ENCODE data around the gene LRRC10. TPM values are rescaled to one million over a fixed set of nuclear protein-coding genes. Genes with fewer than 3 reads are reported as not detected.

LRRC10 gene
- total and polyA plus RNA-seq, 10 of the 15 experiments (the other 5 are each of a cell fraction or from before 2014, with no cell fraction given): not detected

DNA sequence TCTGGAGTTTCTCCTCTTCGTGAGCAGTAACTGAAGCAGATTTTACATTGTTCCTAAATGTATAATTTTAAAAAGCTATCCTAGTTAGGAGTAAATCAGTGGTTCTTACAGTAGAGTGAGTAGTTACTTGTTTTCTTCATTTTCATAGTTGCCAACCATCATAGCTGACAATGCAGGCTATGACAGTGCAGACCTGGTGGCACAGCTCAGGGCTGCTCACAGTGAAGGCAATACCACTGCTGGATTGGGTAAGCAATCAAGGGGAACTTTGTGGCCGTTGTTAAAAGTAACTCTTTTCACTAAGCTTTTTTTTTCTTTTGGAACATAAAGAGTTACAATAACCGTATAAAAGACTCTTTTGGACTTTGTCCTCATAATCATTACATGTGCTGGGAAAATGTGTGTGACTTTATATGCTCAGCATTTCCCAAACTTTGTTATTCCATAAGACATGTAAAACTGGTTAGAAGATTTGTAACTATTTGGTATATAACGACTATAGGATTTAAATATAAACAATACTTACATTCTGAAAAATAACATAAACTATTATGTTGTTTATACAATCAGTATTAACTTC lies 12.4 kb downstream of the LRRC10 start:
- in situ Hi-C loops (cut with MboI) (no loop called here), intact Hi-C loops (cut with micrococcal nuclease; ENCODE audit: unreplicated experiment) (no loop called here)
- no peaks in the 10 kb centered on the region for H3K4me1 ChIP-seq (ENCODE audit: control insufficient read depth, insufficient read depth, low read length)
- CTCF ChIA-PET: interaction anchor here (1.0 to 1.2 kb wide), 2 partner anchors 11 to 26 kb away, joined by 3 to 4 read pairs; no protein-coding TSS in a partner anchor
- no peak overlapping the region for H2AFZ ChIP-seq (ENCODE audit: control insufficient read depth, low read depth, low read length)
- no peak overlapping the region for H3K9ac ChIP-seq (ENCODE audit: control insufficient read depth, insufficient read depth, low read length)
- FAIRE-seq (no peak), ATAC-seq (no peak), DNase-seq (ENCODE audit: low read depth, low spot score) (no peak)
- no peak overlapping the region for H3K27ac ChIP-seq (ENCODE audit: control insufficient read depth, insufficient read depth)
- H3K4me2 ChIP-seq (ENCODE audit: control insufficient read depth, insufficient read depth): no peak overlapping the region
- SMC1A ChIA-PET (ENCODE audit: uncharacterized antibody, unreplicated experiment): no interaction called here
- WGBS (ENCODE audit: insufficient coverage, insufficient replicate concordance, low lambda C conversion rate, missing lambda C conversion rate): 44% methylated on average over 4 of the region's 4 CpGs
- H3K27me3 ChIP-seq (replicated peaks in 1 of 2; ENCODE audit: control insufficient read depth in 2 of 2, insufficient read depth in 2 of 2, low read length in 1 of 2): no peaks in the 10 kb centered on the region
- POLR2A ChIA-PET: no interaction called here
- no TSS peak for BruUV-seq (replicated peaks)
- no peak overlapping the region for H3K4me3 ChIP-seq
- H4K20me1 ChIP-seq (ENCODE audit: control insufficient read depth, insufficient read depth): no peaks in the 10 kb centered on the region
- H3K79me2 ChIP-seq (ENCODE audit: control insufficient read depth, insufficient read depth, low read length): no peaks in the 10 kb centered on the region
- peaks cover 10 to 54% of the 10 kb centered on the region in 2 experiments for H3K36me3 ChIP-seq (ENCODE audit: control insufficient read depth in 2 of 2, insufficient read depth in 2 of 2, low read length in 1 of 2)
- RAD21 ChIA-PET (ENCODE audit: unreplicated experiment): no interaction called here
- no peaks in the 10 kb centered on the region for H3K9me3 ChIP-seq (replicated peaks; ENCODE audit: control insufficient read depth, insufficient read depth, low read length)
- TF ChIP-seq EED (IDR thresholded peaks at IDR 0.05; ENCODE audit: low read depth) (no peak), ZNF217 (IDR thresholded peaks at IDR 0.05) (no peak), SMARCA5 (IDR thresholded peaks at IDR 0.05) (no peak), CHD1 (IDR thresholded peaks at IDR 0.05; ENCODE audit: low read depth, low read length) (no peak), NBN (IDR thresholded peaks at IDR 0.05) (no peak), KLF5 (IDR thresholded peaks at IDR 0.05; ENCODE audit: partially characterized antibody) (no peak), FOS (IDR thresholded peaks at IDR 0.05; ENCODE audit: borderline replicate concordance, extremely low read depth, insufficient read length) (no peak), ETV6 (conservative IDR thresholded peaks at IDR 0.05 in 1 of 2, IDR thresholded peaks at IDR 0.05 in 1 of 2; ENCODE audit: borderline replicate concordance in 1 of 2, low read depth in 1 of 2) (no peak), CBX3 (IDR thresholded peaks at IDR 0.05; ENCODE audit: borderline replicate concordance, low read depth) (no peak), MTA3 (IDR thresholded peaks at IDR 0.05; ENCODE audit: borderline replicate concordance, low read length) (no peak), DPF2 (IDR thresholded peaks at IDR 0.05) (no peak), GABPA (IDR thresholded peaks at IDR 0.05; ENCODE audit: low read depth) (no peak)
- TF ChIP-seq, protein P1, sequence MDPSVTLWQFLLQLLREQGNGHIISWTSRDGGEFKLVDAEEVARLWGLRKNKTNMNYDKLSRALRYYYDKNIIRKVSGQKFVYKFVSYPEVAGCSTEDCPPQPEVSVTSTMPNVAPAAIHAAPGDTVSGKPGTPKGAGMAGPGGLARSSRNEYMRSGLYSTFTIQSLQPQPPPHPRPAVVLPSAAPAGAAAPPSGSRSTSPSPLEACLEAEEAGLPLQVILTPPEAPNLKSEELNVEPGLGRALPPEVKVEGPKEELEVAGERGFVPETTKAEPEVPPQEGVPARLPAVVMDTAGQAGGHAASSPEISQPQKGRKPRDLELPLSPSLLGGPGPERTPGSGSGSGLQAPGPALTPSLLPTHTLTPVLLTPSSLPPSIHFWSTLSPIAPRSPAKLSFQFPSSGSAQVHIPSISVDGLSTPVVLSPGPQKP (IDR thresholded peaks at IDR 0.05; ENCODE audit: low read depth, low read length): no peak
- TF ChIP-seq, protein P2, sequence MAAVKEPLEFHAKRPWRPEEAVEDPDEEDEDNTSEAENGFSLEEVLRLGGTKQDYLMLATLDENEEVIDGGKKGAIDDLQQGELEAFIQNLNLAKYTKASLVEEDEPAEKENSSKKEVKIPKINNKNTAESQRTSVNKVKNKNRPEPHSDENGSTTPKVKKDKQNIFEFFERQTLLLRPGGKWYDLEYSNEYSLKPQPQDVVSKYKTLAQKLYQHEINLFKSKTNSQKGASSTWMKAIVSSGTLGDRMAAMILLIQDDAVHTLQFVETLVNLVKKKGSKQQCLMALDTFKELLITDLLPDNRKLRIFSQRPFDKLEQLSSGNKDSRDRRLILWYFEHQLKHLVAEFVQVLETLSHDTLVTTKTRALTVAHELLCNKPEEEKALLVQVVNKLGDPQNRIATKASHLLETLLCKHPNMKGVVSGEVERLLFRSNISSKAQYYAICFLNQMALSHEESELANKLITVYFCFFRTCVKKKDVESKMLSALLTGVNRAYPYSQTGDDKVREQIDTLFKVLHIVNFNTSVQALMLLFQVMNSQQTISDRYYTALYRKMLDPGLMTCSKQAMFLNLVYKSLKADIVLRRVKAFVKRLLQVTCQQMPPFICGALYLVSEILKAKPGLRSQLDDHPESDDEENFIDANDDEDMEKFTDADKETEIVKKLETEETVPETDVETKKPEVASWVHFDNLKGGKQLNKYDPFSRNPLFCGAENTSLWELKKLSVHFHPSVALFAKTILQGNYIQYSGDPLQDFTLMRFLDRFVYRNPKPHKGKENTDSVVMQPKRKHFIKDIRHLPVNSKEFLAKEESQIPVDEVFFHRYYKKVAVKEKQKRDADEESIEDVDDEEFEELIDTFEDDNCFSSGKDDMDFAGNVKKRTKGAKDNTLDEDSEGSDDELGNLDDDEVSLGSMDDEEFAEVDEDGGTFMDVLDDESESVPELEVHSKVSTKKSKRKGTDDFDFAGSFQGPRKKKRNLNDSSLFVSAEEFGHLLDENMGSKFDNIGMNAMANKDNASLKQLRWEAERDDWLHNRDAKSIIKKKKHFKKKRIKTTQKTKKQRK (IDR thresholded peaks at IDR 0.05; ENCODE audit: low read depth, low read length): no peak
- TF ChIP-seq, protein P3, sequence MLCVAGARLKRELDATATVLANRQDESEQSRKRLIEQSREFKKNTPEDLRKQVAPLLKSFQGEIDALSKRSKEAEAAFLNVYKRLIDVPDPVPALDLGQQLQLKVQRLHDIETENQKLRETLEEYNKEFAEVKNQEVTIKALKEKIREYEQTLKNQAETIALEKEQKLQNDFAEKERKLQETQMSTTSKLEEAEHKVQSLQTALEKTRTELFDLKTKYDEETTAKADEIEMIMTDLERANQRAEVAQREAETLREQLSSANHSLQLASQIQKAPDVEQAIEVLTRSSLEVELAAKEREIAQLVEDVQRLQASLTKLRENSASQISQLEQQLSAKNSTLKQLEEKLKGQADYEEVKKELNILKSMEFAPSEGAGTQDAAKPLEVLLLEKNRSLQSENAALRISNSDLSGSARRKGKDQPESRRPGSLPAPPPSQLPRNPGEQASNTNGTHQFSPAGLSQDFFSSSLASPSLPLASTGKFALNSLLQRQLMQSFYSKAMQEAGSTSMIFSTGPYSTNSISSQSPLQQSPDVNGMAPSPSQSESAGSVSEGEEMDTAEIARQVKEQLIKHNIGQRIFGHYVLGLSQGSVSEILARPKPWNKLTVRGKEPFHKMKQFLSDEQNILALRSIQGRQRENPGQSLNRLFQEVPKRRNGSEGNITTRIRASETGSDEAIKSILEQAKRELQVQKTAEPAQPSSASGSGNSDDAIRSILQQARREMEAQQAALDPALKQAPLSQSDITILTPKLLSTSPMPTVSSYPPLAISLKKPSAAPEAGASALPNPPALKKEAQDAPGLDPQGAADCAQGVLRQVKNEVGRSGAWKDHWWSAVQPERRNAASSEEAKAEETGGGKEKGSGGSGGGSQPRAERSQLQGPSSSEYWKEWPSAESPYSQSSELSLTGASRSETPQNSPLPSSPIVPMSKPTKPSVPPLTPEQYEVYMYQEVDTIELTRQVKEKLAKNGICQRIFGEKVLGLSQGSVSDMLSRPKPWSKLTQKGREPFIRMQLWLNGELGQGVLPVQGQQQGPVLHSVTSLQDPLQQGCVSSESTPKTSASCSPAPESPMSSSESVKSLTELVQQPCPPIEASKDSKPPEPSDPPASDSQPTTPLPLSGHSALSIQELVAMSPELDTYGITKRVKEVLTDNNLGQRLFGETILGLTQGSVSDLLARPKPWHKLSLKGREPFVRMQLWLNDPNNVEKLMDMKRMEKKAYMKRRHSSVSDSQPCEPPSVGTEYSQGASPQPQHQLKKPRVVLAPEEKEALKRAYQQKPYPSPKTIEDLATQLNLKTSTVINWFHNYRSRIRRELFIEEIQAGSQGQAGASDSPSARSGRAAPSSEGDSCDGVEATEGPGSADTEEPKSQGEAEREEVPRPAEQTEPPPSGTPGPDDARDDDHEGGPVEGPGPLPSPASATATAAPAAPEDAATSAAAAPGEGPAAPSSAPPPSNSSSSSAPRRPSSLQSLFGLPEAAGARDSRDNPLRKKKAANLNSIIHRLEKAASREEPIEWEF (IDR thresholded peaks at IDR 0.05; ENCODE audit: insufficient replicate concordance, low read depth, low read length): no peak

Measured in GM12878 (cell line).